HepG2 (cell line): ENCODE data around the gene ST3GAL4. TPM values are rescaled to one million over a fixed set of nuclear protein-coding genes. Genes with fewer than 3 reads are reported as not detected.

Experiments used
- ATM ChIP-seq: fragments of 450-650 bp; IDR thresholded peaks from 2 replicates; pipeline ENCODE4 v1.7.1; 2017; ENCODE audit warnings: mild to moderate bottlenecking, borderline replicate concordance
- FOXK1 ChIP-seq: sonication (generic); formaldehyde crosslinking; IDR thresholded peaks from 2 replicates; pipeline ENCODE4 v1.4.0; 2020; ENCODE audit warnings: low read depth, missing genetic modification reagents, borderline replicate concordance
- FOXO1 ChIP-seq: sonication (generic); formaldehyde crosslinking; IDR thresholded peaks from 2 replicates; pipeline ENCODE4 v1.4.0; 2020; ENCODE audit warnings: missing genetic modification reagents
- HOXA5 ChIP-seq: sonication (generic); formaldehyde crosslinking; IDR thresholded peaks from 2 replicates; pipeline ENCODE4 v1.4.0; 2020; ENCODE audit warnings: missing genetic modification reagents
- KLF9 ChIP-seq: IDR thresholded peaks from 2 replicates; pipeline ENCODE4 v1.6.1; 2016; ENCODE audit warnings: low read depth
- RXRB ChIP-seq: IDR thresholded peaks from 2 replicates; pipeline ENCODE4 v1.6.1; 2016; ENCODE audit warnings: borderline replicate concordance, missing genetic modification reagents, missing compliant biosample characterization
- SIN3B ChIP-seq: fragments of 150-350 bp; IDR thresholded peaks from 2 replicates; pipeline ENCODE4 v1.6.1; 2014; ENCODE audit warnings: low read length
- ZMYM4 ChIP-seq: sonication (generic); formaldehyde crosslinking; IDR thresholded peaks from 2 replicates; pipeline ENCODE4 v1.8.1; 2023; ENCODE audit warnings: mild to moderate bottlenecking, missing genetic modification reagents
- ZNF34 ChIP-seq: sonication (generic); formaldehyde crosslinking; IDR thresholded peaks from 2 replicates; pipeline ENCODE4 v1.4.0; 2020; ENCODE audit warnings: mild to moderate bottlenecking, missing genetic modification reagents, borderline replicate concordance
- ZNF431 ChIP-seq: sonication (generic); formaldehyde crosslinking; IDR thresholded peaks from 2 replicates; pipeline ENCODE4 v1.9.0; 2022; ENCODE audit warnings: missing genetic modification reagents, low read depth, mild to moderate bottlenecking, borderline replicate concordance
- ZNF547 ChIP-seq: sonication (generic); formaldehyde crosslinking; IDR thresholded peaks from 2 replicates; pipeline ENCODE4 v1.5.1; 2020; ENCODE audit warnings: mild to moderate bottlenecking, missing genetic modification reagents
- ZNF607 ChIP-seq: sonication (generic); formaldehyde crosslinking; IDR thresholded peaks from 2 replicates; pipeline ENCODE4 v1.5.1; 2020; ENCODE audit warnings: missing genetic modification reagents, mild to moderate bottlenecking, borderline replicate concordance
- polyA plus RNA-seq, 8 experiments: library from polyadenylated mRNA; depleted of rRNA in 3 of 8; stranded (reverse) in 7 of 8; unstranded in 1 of 8; fragments of >200 nt; fragmentation: Illumina TruSeq in 4 of 8; extraction: Trizol in 4 of 8; gene quantifications; 2 replicates each; pipeline versions ENCODE4 v1.2.1 to v1.2.3, GENCODE V29; 2011 to 2016; ENCODE audit warnings: low read depth in 4 of 8, missing spikeins in 1 of 8, mixed read lengths in 1 of 8; ENCODE audit not compliant: insufficient read depth in 1 of 8
- total RNA-seq, 5 experiments: library from RNA; depleted of rRNA; stranded (reverse); fragments of >200 nt; fragmentation: Illumina TruSeq; extraction: Trizol; gene quantifications; 2 replicates each; pipeline ENCODE4 v1.2.3, GENCODE V29; 2016; ENCODE audit warnings: low read depth in 1 of 5
- TF ChIP-seq, protein P1 (sequence below): sonication (generic); formaldehyde crosslinking; IDR thresholded peaks from 2 replicates; pipeline ENCODE4 v1.8.1; 2023; ENCODE audit warnings: missing genetic modification reagents, mild to moderate bottlenecking, borderline replicate concordance
- TF ChIP-seq, protein P2 (sequence below): IDR thresholded peaks from 2 replicates; pipeline ENCODE4 v1.6.1; 2016; ENCODE audit warnings: low read depth
- TF ChIP-seq, protein P3 (sequence below): sonication (generic); formaldehyde crosslinking; IDR thresholded peaks from 2 replicates; pipeline ENCODE4 v1.5.0; 2020; ENCODE audit warnings: mild to moderate bottlenecking, missing genetic modification reagents, borderline replicate concordance
- TF ChIP-seq, protein P4 (sequence below): sonication (generic); formaldehyde crosslinking; IDR thresholded peaks from 2 replicates; pipeline ENCODE4 v1.4.0; 2020; ENCODE audit warnings: mild to moderate bottlenecking, missing genetic modification reagents
- TF ChIP-seq, protein P5 (sequence below): sonication (generic); formaldehyde crosslinking; conservative IDR thresholded peaks from 2 replicates; pipeline ENCODE4 v1.8.0; 2022; ENCODE audit warnings: low read depth, missing genetic modification reagents
- TF ChIP-seq, protein P6 (sequence below): IDR thresholded peaks from 2 replicates; pipeline ENCODE4 v1.6.1; 2016; ENCODE audit warnings: mild to moderate bottlenecking, missing biosample characterization, missing genetic modification reagents
- TF ChIP-seq, protein P7 (sequence below): sonication (generic); formaldehyde crosslinking; IDR thresholded peaks from 2 replicates; pipeline ENCODE4 v1.5.0; 2020; ENCODE audit warnings: missing genetic modification reagents

The ST3GAL4 gene
- total and polyA plus RNA-seq, 2 of the 13 experiments (the other 11 are each of a cell fraction or from before 2014, with no cell fraction given), result 9.1 to 13.3 TPM

DNA sequence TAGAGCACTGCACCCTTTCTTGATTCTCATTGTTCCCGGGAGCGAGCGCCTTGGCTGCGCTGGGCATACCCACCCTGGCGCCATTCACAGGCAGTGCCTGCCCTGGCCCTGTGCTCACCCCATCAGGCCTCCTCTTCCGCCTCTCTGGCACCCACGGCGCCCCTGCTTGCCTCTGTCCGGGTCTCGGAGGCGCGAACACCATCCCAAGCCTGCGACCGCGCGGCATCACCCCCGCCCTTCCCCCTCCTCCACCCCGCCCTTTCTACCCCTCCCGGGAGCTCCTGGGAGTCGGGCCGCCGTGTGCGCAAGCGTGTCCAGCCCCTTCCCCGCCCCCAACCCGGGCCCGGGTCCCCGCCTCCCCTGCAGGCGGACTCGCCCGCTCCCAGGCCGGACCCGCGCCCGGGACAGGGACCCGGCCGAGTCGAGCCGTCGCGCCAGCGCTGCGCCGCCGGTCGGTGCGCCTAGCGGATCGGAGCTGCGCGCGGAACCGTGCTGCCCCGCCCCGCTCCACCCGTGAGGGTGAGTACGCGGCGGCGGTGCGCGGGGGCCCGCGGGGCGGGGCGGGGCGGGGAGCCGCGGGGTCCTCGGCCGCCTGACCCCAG lies at the start of gene ST3GAL4 (continued):
- TF ChIP-seq, protein P1, sequence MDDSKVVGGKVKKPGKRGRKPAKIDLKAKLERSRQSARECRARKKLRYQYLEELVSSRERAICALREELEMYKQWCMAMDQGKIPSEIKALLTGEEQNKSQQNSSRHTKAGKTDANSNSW, result no peak
- TF ChIP-seq, protein P2, sequence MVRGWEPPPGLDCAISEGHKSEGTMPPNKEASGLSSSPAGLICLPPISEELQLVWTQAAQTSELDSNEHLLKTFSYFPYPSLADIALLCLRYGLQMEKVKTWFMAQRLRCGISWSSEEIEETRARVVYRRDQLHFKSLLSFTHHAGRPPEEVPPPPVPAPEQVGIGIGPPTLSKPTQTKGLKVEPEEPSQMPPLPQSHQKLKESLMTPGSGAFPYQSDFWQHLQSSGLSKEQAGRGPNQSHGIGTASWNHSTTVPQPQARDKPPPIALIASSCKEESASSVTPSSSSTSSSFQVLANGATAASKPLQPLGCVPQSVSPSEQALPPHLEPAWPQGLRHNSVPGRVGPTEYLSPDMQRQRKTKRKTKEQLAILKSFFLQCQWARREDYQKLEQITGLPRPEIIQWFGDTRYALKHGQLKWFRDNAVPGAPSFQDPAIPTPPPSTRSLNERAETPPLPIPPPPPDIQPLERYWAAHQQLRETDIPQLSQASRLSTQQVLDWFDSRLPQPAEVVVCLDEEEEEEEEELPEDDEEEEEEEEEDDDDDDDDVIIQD (CRISPR knock-in tag), result no peak
- no peak for TF ChIP-seq ZNF547 (CRISPR knock-in tag)
- no peak for TF ChIP-seq FOXO1 (CRISPR knock-in tag)
- TF ChIP-seq ATM, result no peak
- TF ChIP-seq, protein P3, sequence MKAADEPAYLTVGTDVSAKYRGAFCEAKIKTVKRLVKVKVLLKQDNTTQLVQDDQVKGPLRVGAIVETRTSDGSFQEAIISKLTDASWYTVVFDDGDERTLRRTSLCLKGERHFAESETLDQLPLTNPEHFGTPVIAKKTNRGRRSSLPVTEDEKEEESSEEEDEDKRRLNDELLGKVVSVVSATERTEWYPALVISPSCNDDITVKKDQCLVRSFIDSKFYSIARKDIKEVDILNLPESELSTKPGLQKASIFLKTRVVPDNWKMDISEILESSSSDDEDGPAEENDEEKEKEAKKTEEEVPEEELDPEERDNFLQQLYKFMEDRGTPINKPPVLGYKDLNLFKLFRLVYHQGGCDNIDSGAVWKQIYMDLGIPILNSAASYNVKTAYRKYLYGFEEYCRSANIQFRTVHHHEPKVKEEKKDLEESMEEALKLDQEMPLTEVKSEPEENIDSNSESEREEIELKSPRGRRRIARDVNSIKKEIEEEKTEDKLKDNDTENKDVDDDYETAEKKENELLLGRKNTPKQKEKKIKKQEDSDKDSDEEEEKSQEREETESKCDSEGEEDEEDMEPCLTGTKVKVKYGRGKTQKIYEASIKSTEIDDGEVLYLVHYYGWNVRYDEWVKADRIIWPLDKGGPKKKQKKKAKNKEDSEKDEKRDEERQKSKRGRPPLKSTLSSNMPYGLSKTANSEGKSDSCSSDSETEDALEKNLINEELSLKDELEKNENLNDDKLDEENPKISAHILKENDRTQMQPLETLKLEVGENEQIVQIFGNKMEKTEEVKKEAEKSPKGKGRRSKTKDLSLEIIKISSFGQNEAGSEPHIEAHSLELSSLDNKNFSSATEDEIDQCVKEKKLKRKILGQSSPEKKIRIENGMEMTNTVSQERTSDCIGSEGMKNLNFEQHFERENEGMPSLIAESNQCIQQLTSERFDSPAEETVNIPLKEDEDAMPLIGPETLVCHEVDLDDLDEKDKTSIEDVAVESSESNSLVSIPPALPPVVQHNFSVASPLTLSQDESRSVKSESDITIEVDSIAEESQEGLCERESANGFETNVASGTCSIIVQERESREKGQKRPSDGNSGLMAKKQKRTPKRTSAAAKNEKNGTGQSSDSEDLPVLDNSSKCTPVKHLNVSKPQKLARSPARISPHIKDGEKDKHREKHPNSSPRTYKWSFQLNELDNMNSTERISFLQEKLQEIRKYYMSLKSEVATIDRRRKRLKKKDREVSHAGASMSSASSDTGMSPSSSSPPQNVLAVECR (CRISPR knock-in tag), result peak; percentile 32; the same call in 1 of the 2 replicates
- no peak for TF ChIP-seq ZNF431 (CRISPR knock-in tag)
- no peak for TF ChIP-seq SIN3B
- TF ChIP-seq ZNF34 (CRISPR knock-in tag), result no peak
- TF ChIP-seq, protein P4, sequence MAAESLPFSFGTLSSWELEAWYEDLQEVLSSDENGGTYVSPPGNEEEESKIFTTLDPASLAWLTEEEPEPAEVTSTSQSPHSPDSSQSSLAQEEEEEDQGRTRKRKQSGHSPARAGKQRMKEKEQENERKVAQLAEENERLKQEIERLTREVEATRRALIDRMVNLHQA (CRISPR knock-in tag), result no peak
- TF ChIP-seq KLF9 (CRISPR knock-in tag), result no peak
- TF ChIP-seq, protein P5, sequence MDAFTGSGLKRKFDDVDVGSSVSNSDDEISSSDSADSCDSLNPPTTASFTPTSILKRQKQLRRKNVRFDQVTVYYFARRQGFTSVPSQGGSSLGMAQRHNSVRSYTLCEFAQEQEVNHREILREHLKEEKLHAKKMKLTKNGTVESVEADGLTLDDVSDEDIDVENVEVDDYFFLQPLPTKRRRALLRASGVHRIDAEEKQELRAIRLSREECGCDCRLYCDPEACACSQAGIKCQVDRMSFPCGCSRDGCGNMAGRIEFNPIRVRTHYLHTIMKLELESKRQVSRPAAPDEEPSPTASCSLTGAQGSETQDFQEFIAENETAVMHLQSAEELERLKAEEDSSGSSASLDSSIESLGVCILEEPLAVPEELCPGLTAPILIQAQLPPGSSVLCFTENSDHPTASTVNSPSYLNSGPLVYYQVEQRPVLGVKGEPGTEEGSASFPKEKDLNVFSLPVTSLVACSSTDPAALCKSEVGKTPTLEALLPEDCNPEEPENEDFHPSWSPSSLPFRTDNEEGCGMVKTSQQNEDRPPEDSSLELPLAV (CRISPR knock-in tag), result no peak
- TF ChIP-seq ZMYM4 (CRISPR knock-in tag), result no peak
- TF ChIP-seq, protein P6, sequence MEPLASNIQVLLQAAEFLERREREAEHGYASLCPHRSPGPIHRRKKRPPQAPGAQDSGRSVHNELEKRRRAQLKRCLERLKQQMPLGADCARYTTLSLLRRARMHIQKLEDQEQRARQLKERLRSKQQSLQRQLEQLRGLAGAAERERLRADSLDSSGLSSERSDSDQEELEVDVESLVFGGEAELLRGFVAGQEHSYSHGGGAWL (CRISPR knock-in tag), result peak; percentile 14; the same call in 1 of the 2 replicates
- 0 out of 2 replicates have a peak, but pooled peaks have one; percentile 7 for TF ChIP-seq ZNF607
- no peak for TF ChIP-seq HOXA5 (CRISPR knock-in tag)
- no peak for TF ChIP-seq FOXK1 (CRISPR knock-in tag)
- TF ChIP-seq, protein P7, sequence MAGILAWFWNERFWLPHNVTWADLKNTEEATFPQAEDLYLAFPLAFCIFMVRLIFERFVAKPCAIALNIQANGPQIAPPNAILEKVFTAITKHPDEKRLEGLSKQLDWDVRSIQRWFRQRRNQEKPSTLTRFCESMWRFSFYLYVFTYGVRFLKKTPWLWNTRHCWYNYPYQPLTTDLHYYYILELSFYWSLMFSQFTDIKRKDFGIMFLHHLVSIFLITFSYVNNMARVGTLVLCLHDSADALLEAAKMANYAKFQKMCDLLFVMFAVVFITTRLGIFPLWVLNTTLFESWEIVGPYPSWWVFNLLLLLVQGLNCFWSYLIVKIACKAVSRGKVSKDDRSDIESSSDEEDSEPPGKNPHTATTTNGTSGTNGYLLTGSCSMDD (CRISPR knock-in tag), result no peak
- no peak for TF ChIP-seq RXRB (CRISPR knock-in tag)
